Transverse colon (tissue), 4 donors: Measurements from ENCODE around the gene RUSF1. TPM values are rescaled to one million over a fixed set of nuclear protein-coding genes. Genes with fewer than 3 reads are reported as not detected.
A peak's percentile ranks its signal among the peaks of the same experiment; 100 is the strongest.
"Not testable (repeated sequence)": the region's sequence is repeated elsewhere in the genome, so short reads cannot be mapped to it uniquely, and the experiment has no call there.

ENCODE experiments used
- DNase-seq: peaks from one replicate; pipeline ENCODE4 v3.0.0-alpha.2; 2019
- H3K27ac ChIP-seq, 4 donors: fragments of 200-600 bp; sonication (generic); 2 replicates each; pipeline ENCODE4 v1.5.1; 2016 to 2018; ENCODE audit warnings: inconsistent platforms in 4 of 4
- H3K27me3 ChIP-seq: fragments of 200-600 bp; sonication (generic); 2 replicates; pipeline ENCODE4 v1.5.1; 2017; ENCODE audit warnings: inconsistent platforms
- H3K36me3 ChIP-seq, 4 donors: fragments of 200-600 bp; sonication (generic); 2 replicates each; pipeline ENCODE4 v1.5.1; 2017 to 2019; ENCODE audit warnings: inconsistent platforms in 4 of 4
- H3K4me1 ChIP-seq, 4 donors: fragments of 200-600 bp; sonication (generic); 2 replicates each; pipeline ENCODE4 v1.5.1; 2017 to 2020; ENCODE audit warnings: inconsistent platforms in 4 of 4
- H3K4me3 ChIP-seq, 4 donors: fragments of 200-600 bp; sonication (generic); 1 replicate in 1 of 4; 2 replicates in 3 of 4; pipeline versions ENCODE4 v1.5.1 to v1.6.1; 2017 to 2019; ENCODE audit warnings: inconsistent platforms in 4 of 4
- H3K9me3 ChIP-seq, 2 donors: fragments of 200-600 bp; sonication (generic); 2 replicates each; pipeline ENCODE4 v1.5.1; 2017 to 2019; ENCODE audit warnings: inconsistent platforms in 2 of 2
- EP300 ChIP-seq: sonication (generic); formaldehyde crosslinking; IDR thresholded peaks from one replicate; pipeline ENCODE4 v1.6.1; 2017; ENCODE audit warnings: antibody characterized with exemption, low read depth
- POLR2A ChIP-seq: fragments of 450-650 bp; IDR thresholded peaks from one replicate; pipeline ENCODE4 v1.6.1; 2016; ENCODE audit warnings: antibody characterized with exemption, mild to moderate bottlenecking, moderate library complexity
- POLR2AphosphoS5 ChIP-seq, 3 donors: sonication (generic); formaldehyde crosslinking; IDR thresholded peaks; one replicate each; pipeline ENCODE4 v1.6.1; 2016; ENCODE audit warnings: antibody characterized with exemption in 3 of 3
- WGBS, 2 donors: methylation state at CpG; one replicate each; pipeline ENCODE4 v1.1.5; 2018; ENCODE audit warnings: low coverage in 1 of 2; 5-methylcytosine and 5-hydroxymethylcytosine counted together
- in situ Hi-C, 4 donors: fragments of 200-750 bp; cut with MboI; loops; one replicate each; pipeline versions ENCODE4 v1.15.0 to v1.15.1; 2017; ENCODE audit warnings: low sequenced_read_pairs in 3 of 4, low pct_ligation_motif_present in 1 of 4, low pct_unique_long_range_greater_than_20kb in 1 of 4
- intact Hi-C: fragments of 100-400 bp; cut with DNase I; formaldehyde crosslinking; loops from one replicate; pipeline ENCODE4 v1.15.1; 2023; ENCODE audit warnings: low total_unique reads
- total RNA-seq, 4 donors: library from RNA; depleted of rRNA; stranded (reverse); fragments of >200 nt; gene quantifications; one replicate each; pipeline ENCODE4 v1.1.0, GENCODE V29; 2016
- TF ChIP-seq, protein P1 (sequence below), 5 experiments: fragments of 200-600 bp in 3 of 5; fragments of 450-650 bp in 2 of 5; sonication (generic) in 3 of 5; IDR thresholded peaks; 1 replicate in 2 of 5; 2 replicates in 3 of 5; pipeline ENCODE4 v1.5.1; 2016 to 2017; ENCODE audit warnings: antibody characterized with exemption in 5 of 5, inconsistent platforms in 3 of 5, mild to moderate bottlenecking in 2 of 5, moderate library complexity in 1 of 5

The RUSF1 gene
- total RNA-seq, 4 donors from 2014 or later, result 49.2 to 86.5 (median 71.3) TPM

DNA sequence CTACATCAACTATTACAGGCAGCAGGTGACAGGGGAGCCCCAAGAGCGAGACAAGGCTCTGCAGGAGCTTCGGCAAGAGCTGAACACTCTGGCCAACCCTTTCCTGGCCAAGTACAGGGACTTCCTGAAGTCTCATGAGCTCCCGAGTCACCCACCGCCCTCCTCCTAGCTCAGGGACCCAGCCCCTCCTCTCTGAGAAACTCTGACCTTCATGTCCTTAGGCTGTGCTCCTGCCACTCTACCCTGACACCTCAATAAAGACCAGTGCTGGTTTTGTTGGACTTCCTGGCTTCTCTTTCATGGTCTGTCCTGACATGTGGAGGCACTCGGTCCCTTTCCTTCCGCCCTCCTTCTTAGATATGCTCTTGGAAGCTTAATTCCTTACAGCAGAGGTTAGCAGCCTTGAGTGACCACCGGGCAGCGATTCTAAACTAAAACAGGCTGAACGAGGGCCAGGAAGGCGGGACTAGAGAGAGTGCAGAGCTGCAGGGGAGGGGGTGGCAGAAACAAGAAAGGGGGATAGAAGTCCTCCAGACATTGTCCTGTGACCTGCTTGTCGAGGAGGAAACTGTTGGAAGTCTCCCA is 20.4 kb upstream of the RUSF1 start:
- DNase-seq, result no peak
- no peaks in the 10 kb centered on the region for H3K9me3 ChIP-seq
- peaks cover 0 to 3% (median 0%) of the 10 kb centered on the region in 4 donors for H3K4me1 ChIP-seq
- intact Hi-C loops (no loop called here), in situ Hi-C loops (no loop called here)
- no peaks in the 10 kb centered on the region for H3K36me3 ChIP-seq
- H3K27ac ChIP-seq, result peak overlapping the region in 1 of 4 donors; percentile 70
- TF ChIP-seq, protein P1, sequence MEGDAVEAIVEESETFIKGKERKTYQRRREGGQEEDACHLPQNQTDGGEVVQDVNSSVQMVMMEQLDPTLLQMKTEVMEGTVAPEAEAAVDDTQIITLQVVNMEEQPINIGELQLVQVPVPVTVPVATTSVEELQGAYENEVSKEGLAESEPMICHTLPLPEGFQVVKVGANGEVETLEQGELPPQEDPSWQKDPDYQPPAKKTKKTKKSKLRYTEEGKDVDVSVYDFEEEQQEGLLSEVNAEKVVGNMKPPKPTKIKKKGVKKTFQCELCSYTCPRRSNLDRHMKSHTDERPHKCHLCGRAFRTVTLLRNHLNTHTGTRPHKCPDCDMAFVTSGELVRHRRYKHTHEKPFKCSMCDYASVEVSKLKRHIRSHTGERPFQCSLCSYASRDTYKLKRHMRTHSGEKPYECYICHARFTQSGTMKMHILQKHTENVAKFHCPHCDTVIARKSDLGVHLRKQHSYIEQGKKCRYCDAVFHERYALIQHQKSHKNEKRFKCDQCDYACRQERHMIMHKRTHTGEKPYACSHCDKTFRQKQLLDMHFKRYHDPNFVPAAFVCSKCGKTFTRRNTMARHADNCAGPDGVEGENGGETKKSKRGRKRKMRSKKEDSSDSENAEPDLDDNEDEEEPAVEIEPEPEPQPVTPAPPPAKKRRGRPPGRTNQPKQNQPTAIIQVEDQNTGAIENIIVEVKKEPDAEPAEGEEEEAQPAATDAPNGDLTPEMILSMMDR (IDR thresholded peaks at IDR 0.05), result no peak
- TF ChIP-seq POLR2AphosphoS5 (IDR thresholded peaks at IDR 0.05) (no peak), POLR2A (no peak), EP300 (no peak)
- peak overlapping the region in 2 of 4 donors; percentile 26 to 35 for H3K4me3 ChIP-seq
- peaks cover 40% of the 10 kb centered on the region for H3K27me3 ChIP-seq
- WGBS, 2 donors, result 45 to 48% methylated on average over 6 to 11 of the region's 11 CpGs

DNA sequence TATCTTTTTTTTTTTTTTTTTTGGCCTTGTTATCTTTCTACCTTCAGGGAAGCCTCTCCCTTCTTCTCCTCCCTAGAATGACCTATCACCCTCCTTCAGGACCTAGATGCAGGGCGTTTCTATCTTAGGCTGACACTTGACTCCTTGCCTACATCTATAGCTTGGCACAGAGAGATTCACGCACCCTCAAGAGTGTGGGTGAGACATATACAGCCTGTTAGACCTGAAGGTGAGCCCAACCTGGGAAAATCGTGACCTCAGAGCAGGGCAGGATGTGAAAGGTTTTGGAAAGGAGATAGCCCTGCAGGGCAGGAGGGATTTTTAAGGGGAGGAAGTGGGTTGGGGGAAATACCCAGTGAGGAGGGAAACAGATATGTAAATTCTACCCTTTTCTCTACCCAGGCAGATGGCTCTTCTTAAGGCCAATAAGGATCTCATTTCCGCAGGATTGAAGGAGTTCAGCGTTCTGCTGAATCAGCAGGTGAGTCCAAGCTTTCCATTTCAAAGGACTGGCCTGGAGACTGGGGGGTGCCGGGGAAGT is 19.6 kb upstream of the RUSF1 start, which contains the start of gene AHSP:
TSS of gene AHSP (plus strand) at position 167 of the 541 bp plus-strand sequence. CDS start at position 407, 240 bp downstream.
- in situ Hi-C loops, result no loop called here
- intact Hi-C loops, result no loop called here
- Histone ChIP-seq H3K4me3 (no peak within 1 kb of the TSS), H3K9me3 (no peaks in the 10 kb centered on the region), H3K4me1 (peaks cover 0 to 3% (median 0%) of the 10 kb centered on the region in 4 donors), H3K27ac (peak within 1 kb of the TSS in 1 of 4 donors; percentile 70), H3K27me3 (peaks cover 34% of the 10 kb centered on the region), H3K36me3 (no peaks in the 10 kb centered on the region)
- WGBS, 2 donors, result 49 to 69% methylated on average over 6 of the region's 6 CpGs
- no peak for TF ChIP-seq POLR2A
- no peak for TF ChIP-seq EP300
- TF ChIP-seq, protein P1 (IDR thresholded peaks at IDR 0.05), result no peak
- TF ChIP-seq POLR2AphosphoS5 (IDR thresholded peaks at IDR 0.05), result no peak
- DNase-seq, result no peak

DNA sequence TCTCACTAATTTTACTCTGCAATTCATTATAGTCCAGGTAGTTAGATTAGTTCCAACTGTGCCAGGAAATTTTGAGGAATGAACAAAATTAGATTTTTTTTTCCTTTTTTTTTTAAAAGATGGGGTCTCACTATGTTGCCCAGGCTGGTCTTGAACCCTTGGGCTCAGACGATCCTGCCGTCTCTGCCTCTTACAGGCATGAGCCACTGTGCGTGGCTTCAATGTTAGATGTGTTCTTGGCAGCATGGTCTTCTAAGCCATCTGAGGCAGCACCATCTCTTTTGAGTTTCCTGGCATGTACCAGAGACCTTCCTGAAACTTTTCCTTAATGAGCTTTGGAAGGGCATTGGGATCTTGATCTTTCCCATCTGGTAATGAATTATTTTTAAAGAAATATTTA is 16.9 kb upstream of the RUSF1 start:
- Histone ChIP-seq H3K4me3 (no peak overlapping the region), H3K27ac (no peak overlapping the region), H3K4me1 (peaks cover 0 to 3% (median 0%) of the 10 kb centered on the region in 4 donors), H3K27me3 (peaks cover 30% of the 10 kb centered on the region), H3K9me3 (no peaks in the 10 kb centered on the region), H3K36me3 (no peaks in the 10 kb centered on the region)
- WGBS, 2 donors, result 88 to 92% methylated on average over 3 of the region's 3 CpGs
- DNase-seq, result no peak
- in situ Hi-C loops (no loop called here), intact Hi-C loops (no loop called here)
- TF ChIP-seq EP300 (no peak), POLR2AphosphoS5 (IDR thresholded peaks at IDR 0.05) (no peak), POLR2A (no peak)
- TF ChIP-seq, protein P1 (IDR thresholded peaks at IDR 0.05), result no peak

DNA sequence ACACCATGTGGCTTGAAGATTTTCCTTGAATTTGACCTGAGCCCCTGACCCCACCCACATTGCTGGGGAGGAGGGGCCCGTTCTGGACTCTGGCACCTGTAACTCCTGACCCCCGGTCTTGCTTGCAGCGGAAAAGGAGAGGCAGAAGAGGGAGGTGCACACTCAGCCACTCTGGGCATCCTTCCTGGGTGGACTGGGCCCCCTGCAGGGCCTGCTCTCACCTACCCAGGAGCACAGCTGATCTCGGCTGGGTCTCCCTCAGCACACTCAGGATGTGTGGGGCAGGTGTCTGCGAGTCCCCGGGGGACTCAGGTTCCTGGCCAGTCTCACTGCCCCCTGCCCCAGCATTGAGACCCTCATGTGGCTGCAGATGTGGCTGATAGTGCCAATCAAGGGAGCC is 15.6 kb upstream of the RUSF1 start:
- intact Hi-C loops, H3K4me1 ChIP-seq, H3K36me3 ChIP-seq, DNase-seq, H3K27ac ChIP-seq, H3K9me3 ChIP-seq, in situ Hi-C loops, H3K4me3 ChIP-seq: not testable (repeated sequence)
- H3K27me3 ChIP-seq, result peaks cover 16% of the 10 kb centered on the region
- WGBS, 2 donors, result 87% methylated on average over 3 of the region's 6 CpGs; no CpG with 5 or more reads in 1 of the 2 donors
